Measurements from ENCODE around the gene SH3RF3. TPM values are rescaled to one million over a fixed set of nuclear protein-coding genes. Genes with fewer than 3 reads are reported as not detected.
A peak's percentile ranks its signal among the peaks of the same experiment; 100 is the strongest.

The SH3RF3 gene
- polyA plus RNA-seq, 5 donors, result 6.1 to 8.9 (median 7.3) TPM

GRCh38 chr2:109304731-109305470 is 175.9 kb downstream of the SH3RF3 start:
- no peak for DNase-seq

GRCh38 chr2:109305490-109306167 is 176.6 kb downstream of the SH3RF3 start:
- DNase-seq, result no peak

GRCh38 chr2:109306190-109306589 is 177.2 kb downstream of the SH3RF3 start:
- no peak for DNase-seq

GRCh38 chr2:109311771-109312170 is 182.8 kb downstream of the SH3RF3 start:
- DNase-seq, result no peak

GRCh38 chr2:109312902-109313301 is 183.9 kb downstream of the SH3RF3 start:
- no peak for DNase-seq

- no peak for DNase-seq
Measured at GRCh38 chr2:109313343-109313742, 184.3 kb downstream of the SH3RF3 start.

- no peak for DNase-seq
Measured at GRCh38 chr2:109316091-109316490, 187.1 kb downstream of the SH3RF3 start.

GRCh38 chr2:109317471-109318095 is 188.6 kb downstream of the SH3RF3 start:
- DNase-seq, result no peak

- DNase-seq, result peak; percentile 87 to 91
Measured at GRCh38 chr2:109318150-109318948, 189.3 kb downstream of the SH3RF3 start.

- DNase-seq, result no peak
Measured at GRCh38 chr2:109318949-109319342, 189.9 kb downstream of the SH3RF3 start.

GRCh38 chr2:109320195-109320922 is 191.4 kb downstream of the SH3RF3 start:
- no peak for DNase-seq

- no peak for DNase-seq
Measured at GRCh38 chr2:109321570-109321969, 192.6 kb downstream of the SH3RF3 start.

GRCh38 chr2:109322111-109322510 is 193.1 kb downstream of the SH3RF3 start:
- peak; percentile 72 to 80 for DNase-seq

GRCh38 chr2:109322641-109323040 is 193.6 kb downstream of the SH3RF3 start:
- DNase-seq, result no peak

GRCh38 chr2:109324861-109325260 is 195.9 kb downstream of the SH3RF3 start:
- peak; percentile 79 to 81 for DNase-seq

- DNase-seq, result no peak
Measured at GRCh38 chr2:109325570-109325969, 196.6 kb downstream of the SH3RF3 start.

GRCh38 chr2:109326306-109326705 is 197.3 kb downstream of the SH3RF3 start:
- no peak for DNase-seq

GRCh38 chr2:109330056-109330455 is 201.1 kb downstream of the SH3RF3 start:
- DNase-seq, result no peak

- peak in 1 of 2 donors; percentile 30 for DNase-seq
Measured at GRCh38 chr2:109331081-109331480, 202.1 kb downstream of the SH3RF3 start.

- DNase-seq, result no peak
Measured at GRCh38 chr2:109331896-109332848, 203.2 kb downstream of the SH3RF3 start.

Data from right lung (tissue), 5 donors.